Left lung (tissue), 10 donors: ENCODE data around the gene COG4. TPM values are rescaled to one million over a fixed set of nuclear protein-coding genes. Genes with fewer than 3 reads are reported as not detected.

Source experiments
- ATAC-seq: fragments of 200-7000 bp; cut with Tn5 transposase; one replicate; pipeline ENCODE4 v1.9.1; 2020; ENCODE audit warnings: moderate library complexity
- DNase-seq, 4 donors: peaks; one replicate each; pipeline ENCODE4 v3.0.0-alpha.2; 2013 to 2020
- H3K27ac ChIP-seq, 2 donors: fragments of 200-600 bp; sonication (generic) in 1 of 2; one replicate each; pipeline versions ENCODE4 v1.5.0 to v1.8.0; 2020 to 2021
- H3K27me3 ChIP-seq, 2 donors: fragments of 200-600 bp; sonication (generic) in 1 of 2; one replicate each; pipeline versions ENCODE4 v1.5.0 to v1.8.0; 2020 to 2021
- H3K36me3 ChIP-seq, 2 donors: fragments of 200-600 bp; sonication (generic) in 1 of 2; one replicate each; pipeline versions ENCODE4 v1.5.0 to v1.8.0; 2020 to 2021
- H3K4me1 ChIP-seq, 2 donors: fragments of 200-600 bp; one replicate each; pipeline ENCODE4 v1.8.0; 2021
- H3K4me3 ChIP-seq, 2 donors: fragments of 200-600 bp; sonication (generic) in 1 of 2; one replicate each; pipeline versions ENCODE4 v1.5.0 to v1.8.0; 2020 to 2021; ENCODE audit warnings: mild to moderate bottlenecking in 1 of 2
- H3K9me3 ChIP-seq, 2 donors: fragments of 200-600 bp; sonication (generic) in 1 of 2; one replicate each; pipeline versions ENCODE4 v1.5.0 to v1.8.0; 2020 to 2021
- CTCF ChIP-seq, 2 donors: fragments of 200-600 bp; sonication (generic) in 1 of 2; IDR thresholded peaks; one replicate each; pipeline versions ENCODE4 v1.5.0 to v1.8.0; 2021; ENCODE audit warnings: antibody characterized with exemption in 2 of 2
- intact Hi-C, 2 donors: fragments of 100-400 bp; cut with DNase I; formaldehyde crosslinking; loops; one replicate each; pipeline versions ENCODE4 v1.11.2 to v1.14.2; 2022
- polyA plus RNA-seq, 6 donors: library from polyadenylated mRNA; unstranded; fragments of 120-200 nt; gene quantifications; one replicate each; pipeline ENCODE4 v1.2.1, GENCODE V29; 2013; ENCODE audit not compliant: insufficient read length in 6 of 6
- total RNA-seq, 2 donors: library from RNA; stranded (reverse); fragmentation: NEBNext Ultra II Directional; extraction: Animal tissue kit (Norgen Biotek cat#: 25700); gene quantifications; one replicate each; pipeline ENCODE4 v1.2.1, GENCODE V29; 2021
- donor health status: DM: no; HTN: yes; CAD: no.
- donor health status: DM: no; HTN: no; CAD: no.

COG4 gene
- total and polyA plus RNA-seq, 8 donors = 56.0 to 66.7 (median 59.1) TPM

DNA sequence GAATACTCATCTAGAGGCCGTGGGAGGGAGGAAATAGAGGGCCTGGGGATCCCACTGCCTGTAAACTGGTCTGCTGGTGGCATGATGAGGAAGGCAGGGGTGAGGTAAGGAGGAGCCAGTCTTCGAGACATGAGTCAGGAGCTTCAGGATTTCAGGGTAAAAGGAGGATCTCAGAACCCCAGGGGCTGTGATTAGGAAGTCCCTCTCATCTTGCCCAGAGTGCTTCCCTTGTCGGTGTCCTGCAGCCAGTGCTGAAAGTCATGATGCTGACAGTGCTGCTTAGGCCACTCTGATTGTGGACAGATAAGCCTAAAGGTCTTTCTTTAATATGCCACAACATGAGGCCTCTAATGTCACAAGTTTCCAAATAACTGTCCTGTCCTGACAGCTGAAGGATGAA lies 29.6 kb downstream of the COG4 start:
- Histone ChIP-seq H3K27me3 (no peaks in the 10 kb centered on the region), H3K4me3 (no peak overlapping the region), H3K9me3 (no peaks in the 10 kb centered on the region), H3K36me3 (peaks cover 0 to 92% of the 10 kb centered on the region in 2 donors), H3K4me1 (no peaks in the 10 kb centered on the region), H3K27ac (no peak overlapping the region)
- ATAC-seq (no peak), DNase-seq (no peak)
- intact Hi-C loops = no loop called here
- no peak for TF ChIP-seq CTCF (IDR thresholded peaks at IDR 0.05)

DNA sequence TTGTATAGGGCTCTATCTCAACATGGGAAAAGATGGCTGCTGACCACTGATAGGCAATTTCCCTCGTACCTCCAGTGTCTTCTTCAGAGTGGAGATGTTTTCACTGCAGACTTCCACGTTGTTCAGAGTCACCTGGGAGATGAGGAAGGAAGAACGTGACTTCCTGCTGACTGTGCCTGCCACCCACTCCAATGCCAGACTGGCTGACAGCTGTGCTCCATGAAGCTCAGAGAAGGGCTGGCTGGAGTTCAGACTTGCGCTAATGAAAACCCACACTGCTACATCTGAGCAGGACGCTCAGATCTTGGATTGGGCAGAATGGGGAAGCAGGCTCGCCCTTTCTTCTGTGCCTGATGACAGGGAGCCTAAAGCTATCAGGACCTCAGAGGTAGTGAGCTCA lies 33.1 kb downstream of the COG4 start:
- Histone ChIP-seq H3K27me3 (no peaks in the 10 kb centered on the region), H3K36me3 (peaks cover 0 to 91% of the 10 kb centered on the region in 2 donors)

GRCh38 chr16:70484867-70485266 lies 38.5 kb downstream of the COG4 start:
- Histone ChIP-seq H3K9me3 (no peaks in the 10 kb centered on the region), H3K4me1 (no peaks in the 10 kb centered on the region), H3K36me3 (peaks cover 0 to 86% of the 10 kb centered on the region in 2 donors), H3K4me3 (no peak overlapping the region), H3K27ac (no peak overlapping the region), H3K27me3 (no peaks in the 10 kb centered on the region)
- DNase-seq (no peak), ATAC-seq (no peak)
- TF ChIP-seq CTCF (IDR thresholded peaks at IDR 0.05) = no peak
- intact Hi-C loops = no loop called here

More for the DNA sequence above, 33.1 kb downstream of the COG4 start:
- no peak overlapping the region for H3K4me3 ChIP-seq
- no peaks in the 10 kb centered on the region for H3K9me3 ChIP-seq
- intact Hi-C loops = no loop called here
- no peak overlapping the region for H3K27ac ChIP-seq
- ATAC-seq (peak; percentile 29), DNase-seq (no peak)
- H3K4me1 ChIP-seq = no peaks in the 10 kb centered on the region
- no peak for TF ChIP-seq CTCF (IDR thresholded peaks at IDR 0.05)

DNA sequence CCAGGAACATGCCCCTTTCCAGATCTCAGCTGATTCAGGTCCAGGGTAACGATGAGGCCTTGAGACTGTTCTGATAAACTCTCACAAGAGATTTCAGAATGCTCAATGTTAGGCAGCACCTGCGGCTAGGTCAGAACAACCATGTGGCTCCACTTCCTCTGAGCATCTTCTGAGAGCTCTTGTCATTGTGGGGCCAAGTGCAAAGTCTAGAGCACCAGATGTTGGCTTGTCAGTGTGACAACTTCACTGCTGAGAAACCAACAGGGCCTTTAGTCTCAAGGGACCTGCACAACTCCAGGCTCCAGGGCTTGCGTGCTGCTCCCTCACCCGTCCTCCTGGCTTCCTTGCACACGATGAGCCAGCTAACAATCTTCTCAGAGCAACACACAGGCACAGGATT lies 39.9 kb downstream of the COG4 start:
- Histone ChIP-seq H3K36me3 (peaks cover 0 to 86% of the 10 kb centered on the region in 2 donors), H3K27ac (no peak overlapping the region), H3K4me1 (peaks cover 0 to 8% of the 10 kb centered on the region in 2 donors), H3K27me3 (no peaks in the 10 kb centered on the region), H3K4me3 (no peak overlapping the region), H3K9me3 (no peaks in the 10 kb centered on the region)
- ATAC-seq = no peak
- intact Hi-C loops = no loop called here
- TF ChIP-seq CTCF (IDR thresholded peaks at IDR 0.05) = no peak
- DNase-seq = no peak

- intact Hi-C loops = no loop called here
- Histone ChIP-seq H3K4me3 (no peak overlapping the region), H3K36me3 (peaks cover 0 to 86% of the 10 kb centered on the region in 2 donors), H3K9me3 (no peaks in the 10 kb centered on the region), H3K27ac (no peak overlapping the region), H3K27me3 (no peaks in the 10 kb centered on the region), H3K4me1 (peaks cover 0 to 12% of the 10 kb centered on the region in 2 donors)
- TF ChIP-seq CTCF (IDR thresholded peaks at IDR 0.05) = no peak
- ATAC-seq (no peak), DNase-seq (no peak)
These were observed 40.7 kb downstream of the COG4 start for GRCh38 chr16:70482624-70483023.
